ENCODE data around the gene LITAFD.
A peak's percentile ranks its signal among the peaks of the same experiment; 100 is the strongest.
"Not testable (repeated sequence)": the region's sequence is repeated elsewhere in the genome, so short reads cannot be mapped to it uniquely, and the experiment has no call there.

The LITAFD gene

GRCh38 chr16:8872967-8873865 lies 8.9 kb upstream of the LITAFD start:
- no peak for DNase-seq

- DNase-seq: not testable (repeated sequence)
Measured at GRCh38 chr16:8873866-8874195, 8.3 kb upstream of the LITAFD start.

GRCh38 chr16:8874388-8874787 lies 7.8 kb upstream of the LITAFD start:
- no peak for DNase-seq

GRCh38 chr16:8875317-8875716 lies 6.8 kb upstream of the LITAFD start:
- DNase-seq: not testable (repeated sequence)

- no peak for DNase-seq
Measured at GRCh38 chr16:8877894-8878522, 4.1 kb upstream of the LITAFD start.

- no peak for DNase-seq
Measured at GRCh38 chr16:8878523-8878911, 3.6 kb upstream of the LITAFD start.

- no peak for DNase-seq
Measured at GRCh38 chr16:8880839-8881510, 1.2 kb upstream of the LITAFD start.

GRCh38 chr16:8882725-8883377 lies 700 bp downstream of the LITAFD start:
- DNase-seq: no peak

GRCh38 chr16:8885674-8886592 lies 3.8 kb downstream of the LITAFD start:
- DNase-seq: peak; percentile 66

GRCh38 chr16:8886593-8887430 lies 4.7 kb downstream of the LITAFD start:
- DNase-seq: no peak

- DNase-seq: no peak
Measured at GRCh38 chr16:8887431-8887765, 5.2 kb downstream of the LITAFD start.

GRCh38 chr16:8887952-8888560 lies 5.9 kb downstream of the LITAFD start:
- DNase-seq: no peak

- DNase-seq: no peak
Measured at GRCh38 chr16:8888951-8889892, 7.1 kb downstream of the LITAFD start.

- DNase-seq: no peak
Measured at GRCh38 chr16:8889893-8890548, 7.9 kb downstream of the LITAFD start.

- DNase-seq: no peak
Measured at GRCh38 chr16:8890549-8890921, 8.4 kb downstream of the LITAFD start.

- DNase-seq: no peak
Measured at GRCh38 chr16:8892101-8892575, 10.0 kb downstream of the LITAFD start.

GRCh38 chr16:8893426-8893825 lies 11.3 kb downstream of the LITAFD start:
- DNase-seq: peak; percentile 39

- DNase-seq: no peak
Measured at GRCh38 chr16:8893976-8894690, 12.0 kb downstream of the LITAFD start.

Measured in eye (tissue), 1 donor.